HEK293 (cell line): ENCODE data around the gene SHD.

Experiments used
- AEBP2 ChIP-seq: fragments of 450-650 bp; formaldehyde crosslinking; IDR thresholded peaks from 2 replicates; pipeline ENCODE4 v1.5.1; 2016; ENCODE audit warnings: missing biosample characterization, missing genetic modification characterization, borderline replicate concordance
- BCL11B ChIP-seq: fragments of 450-650 bp; formaldehyde crosslinking; IDR thresholded peaks from 2 replicates; pipeline ENCODE4 v1.5.1; 2016; ENCODE audit warnings: low read depth, missing biosample characterization, missing genetic modification characterization
- BCL6B ChIP-seq: fragments of 450-650 bp; formaldehyde crosslinking; IDR thresholded peaks from 2 replicates; pipeline ENCODE4 v1.5.1; 2017; ENCODE audit warnings: missing biosample characterization, missing genetic modification characterization
- CTCF ChIP-seq: fragments of 450-650 bp; formaldehyde crosslinking; IDR thresholded peaks from 2 replicates; pipeline ENCODE4 v1.5.1; 2016; ENCODE audit warnings: missing biosample characterization, missing genetic modification characterization
- SP2 ChIP-seq: fragments of 450-650 bp; formaldehyde crosslinking; IDR thresholded peaks from 2 replicates; pipeline ENCODE4 v1.5.1; 2016; ENCODE audit warnings: missing biosample characterization, missing genetic modification characterization
- ZBTB11 ChIP-seq: fragments of 450-650 bp; formaldehyde crosslinking; conservative IDR thresholded peaks from 2 replicates; pipeline ENCODE4 v1.5.1; 2016; ENCODE audit warnings: low read depth, missing biosample characterization, missing genetic modification characterization
- ZBTB17 ChIP-seq: fragments of 450-650 bp; formaldehyde crosslinking; IDR thresholded peaks from 2 replicates; pipeline ENCODE4 v1.5.1; 2016; ENCODE audit warnings: missing biosample characterization, missing genetic modification characterization
- ZBTB48 ChIP-seq: fragments of 450-650 bp; formaldehyde crosslinking; IDR thresholded peaks from 2 replicates; pipeline ENCODE4 v1.5.1; 2016; ENCODE audit warnings: missing biosample characterization, missing genetic modification characterization
- ZIC2 ChIP-seq: fragments of 450-650 bp; formaldehyde crosslinking; IDR thresholded peaks from 2 replicates; pipeline ENCODE4 v1.5.1; 2016; ENCODE audit warnings: missing biosample characterization, missing genetic modification characterization
- ZNF114 ChIP-seq: fragments of 450-650 bp; formaldehyde crosslinking; IDR thresholded peaks from 2 replicates; pipeline ENCODE4 v1.5.0; 2017; ENCODE audit warnings: missing biosample characterization, missing genetic modification characterization
- ZNF138 ChIP-seq: fragments of 450-650 bp; formaldehyde crosslinking; IDR thresholded peaks from 2 replicates; pipeline ENCODE4 v1.5.1; 2016; ENCODE audit warnings: missing biosample characterization, missing genetic modification characterization, borderline replicate concordance
- ZNF146 ChIP-seq: fragments of 450-650 bp; formaldehyde crosslinking; IDR thresholded peaks from 2 replicates; pipeline ENCODE4 v1.5.1; 2016; ENCODE audit warnings: missing biosample characterization, missing genetic modification characterization
- ZNF157 ChIP-seq: fragments of 450-650 bp; formaldehyde crosslinking; IDR thresholded peaks from 2 replicates; pipeline ENCODE4 v1.5.1; 2016; ENCODE audit warnings: missing biosample characterization, missing genetic modification characterization
- ZNF274 ChIP-seq, 2 experiments: fragments of 200-500 bp in 1 of 2; fragments of 450-650 bp in 1 of 2; sonication (Bioruptor generic) in 1 of 2; formaldehyde crosslinking in 1 of 2; IDR thresholded peaks; 2 replicates each; pipeline versions ENCODE4 v1.5.1 to v1.6.1; 2014 to 2016; ENCODE audit warnings: borderline replicate concordance in 1 of 2, inconsistent platforms in 1 of 2, low read length in 1 of 2, missing biosample characterization in 1 of 2, missing genetic modification characterization in 1 of 2
- ZNF404 ChIP-seq: fragments of 450-650 bp; formaldehyde crosslinking; IDR thresholded peaks from 2 replicates; pipeline ENCODE4 v1.5.1; 2017; ENCODE audit warnings: missing biosample characterization, missing genetic modification characterization
- ZNF423 ChIP-seq: fragments of 450-650 bp; formaldehyde crosslinking; IDR thresholded peaks from 2 replicates; pipeline ENCODE4 v1.5.1; 2016; ENCODE audit warnings: missing biosample characterization, missing genetic modification characterization
- ZNF48 ChIP-seq: fragments of 450-650 bp; formaldehyde crosslinking; IDR thresholded peaks from 2 replicates; pipeline ENCODE4 v1.5.1; 2016; ENCODE audit warnings: missing biosample characterization, missing genetic modification characterization
- ZNF529 ChIP-seq: fragments of 450-650 bp; formaldehyde crosslinking; IDR thresholded peaks from 2 replicates; pipeline ENCODE4 v1.5.1; 2017; ENCODE audit warnings: missing genetic modification characterization, missing biosample characterization; ENCODE audit not compliant: insufficient replicate concordance
- ZNF561 ChIP-seq: fragments of 450-650 bp; IDR thresholded peaks from 2 replicates; pipeline ENCODE4 v1.5.1; 2018; ENCODE audit warnings: missing biosample characterization, missing genetic modification characterization, borderline replicate concordance
- ZNF624 ChIP-seq: fragments of 450-650 bp; formaldehyde crosslinking; IDR thresholded peaks from 2 replicates; pipeline ENCODE4 v1.5.1; 2017; ENCODE audit warnings: missing biosample characterization, missing genetic modification characterization
- ZNF701 ChIP-seq: fragments of 450-650 bp; formaldehyde crosslinking; IDR thresholded peaks from 2 replicates; pipeline ENCODE4 v1.5.1; 2016; ENCODE audit warnings: missing biosample characterization, missing genetic modification characterization
- ZNF747 ChIP-seq: fragments of 450-650 bp; formaldehyde crosslinking; IDR thresholded peaks from 2 replicates; pipeline ENCODE4 v1.5.1; 2016; ENCODE audit warnings: missing biosample characterization, missing genetic modification characterization
- ZNF76 ChIP-seq: fragments of 450-650 bp; formaldehyde crosslinking; IDR thresholded peaks from 2 replicates; pipeline ENCODE4; 2016; ENCODE audit warnings: low read depth, missing biosample characterization, missing genetic modification characterization, borderline replicate concordance
- ZNF768 ChIP-seq: fragments of 450-650 bp; formaldehyde crosslinking; IDR thresholded peaks from 2 replicates; pipeline ENCODE4 v1.5.1; 2018; ENCODE audit warnings: missing biosample characterization, mild to moderate bottlenecking, missing genetic modification characterization
- ZSCAN18 ChIP-seq: fragments of 450-650 bp; formaldehyde crosslinking; IDR thresholded peaks from 2 replicates; pipeline ENCODE4 v1.5.1; 2016; ENCODE audit warnings: missing biosample characterization, missing genetic modification characterization
- TF ChIP-seq, protein P1 (sequence below): fragments of 450-650 bp; formaldehyde crosslinking; IDR thresholded peaks from 2 replicates; pipeline ENCODE4 v1.5.1; 2017; ENCODE audit warnings: missing biosample characterization, missing genetic modification characterization
- TF ChIP-seq, protein P2 (sequence below): fragments of 450-650 bp; IDR thresholded peaks from 2 replicates; pipeline ENCODE4 v1.5.1; 2018; ENCODE audit warnings: missing biosample characterization, mild to moderate bottlenecking, missing genetic modification characterization

The SHD gene

GRCh38 chr19:4233282-4233853 is 45.7 kb upstream of the SHD start (continued):
- no peak for TF ChIP-seq ZBTB11 (tag by site-specific recombination)
- no peak for TF ChIP-seq ZNF529 (tag by site-specific recombination)
- no peak for TF ChIP-seq ZNF423
- TF ChIP-seq ZNF146 (tag by site-specific recombination), result peak; percentile 39; the same call in 1 of the 2 replicates
- TF ChIP-seq ZNF624 (tag by site-specific recombination), result no peak
- TF ChIP-seq ZNF48, result no peak
- no peak for TF ChIP-seq ZNF768 (tag by site-specific recombination)
- TF ChIP-seq, protein P1, sequence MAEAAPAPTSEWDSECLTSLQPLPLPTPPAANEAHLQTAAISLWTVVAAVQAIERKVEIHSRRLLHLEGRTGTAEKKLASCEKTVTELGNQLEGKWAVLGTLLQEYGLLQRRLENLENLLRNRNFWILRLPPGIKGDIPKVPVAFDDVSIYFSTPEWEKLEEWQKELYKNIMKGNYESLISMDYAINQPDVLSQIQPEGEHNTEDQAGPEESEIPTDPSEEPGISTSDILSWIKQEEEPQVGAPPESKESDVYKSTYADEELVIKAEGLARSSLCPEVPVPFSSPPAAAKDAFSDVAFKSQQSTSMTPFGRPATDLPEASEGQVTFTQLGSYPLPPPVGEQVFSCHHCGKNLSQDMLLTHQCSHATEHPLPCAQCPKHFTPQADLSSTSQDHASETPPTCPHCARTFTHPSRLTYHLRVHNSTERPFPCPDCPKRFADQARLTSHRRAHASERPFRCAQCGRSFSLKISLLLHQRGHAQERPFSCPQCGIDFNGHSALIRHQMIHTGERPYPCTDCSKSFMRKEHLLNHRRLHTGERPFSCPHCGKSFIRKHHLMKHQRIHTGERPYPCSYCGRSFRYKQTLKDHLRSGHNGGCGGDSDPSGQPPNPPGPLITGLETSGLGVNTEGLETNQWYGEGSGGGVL (tag by site-specific recombination), result peak; percentile 93
- no peak for TF ChIP-seq ZNF561 (tag by site-specific recombination)
- peak; percentile 98 for TF ChIP-seq CTCF (tag by site-specific recombination)
- no peak for TF ChIP-seq ZNF701 (tag by site-specific recombination)
- TF ChIP-seq ZNF747, result no peak
- no peak for TF ChIP-seq BCL6B (tag by site-specific recombination)
- no peak for TF ChIP-seq ZNF138 (tag by site-specific recombination)
- TF ChIP-seq ZSCAN18 (tag by site-specific recombination), result no peak
- TF ChIP-seq ZIC2 (tag by site-specific recombination), result 0 out of 2 replicates have a peak, but pooled peaks have one; percentile 2
- TF ChIP-seq, protein P2, sequence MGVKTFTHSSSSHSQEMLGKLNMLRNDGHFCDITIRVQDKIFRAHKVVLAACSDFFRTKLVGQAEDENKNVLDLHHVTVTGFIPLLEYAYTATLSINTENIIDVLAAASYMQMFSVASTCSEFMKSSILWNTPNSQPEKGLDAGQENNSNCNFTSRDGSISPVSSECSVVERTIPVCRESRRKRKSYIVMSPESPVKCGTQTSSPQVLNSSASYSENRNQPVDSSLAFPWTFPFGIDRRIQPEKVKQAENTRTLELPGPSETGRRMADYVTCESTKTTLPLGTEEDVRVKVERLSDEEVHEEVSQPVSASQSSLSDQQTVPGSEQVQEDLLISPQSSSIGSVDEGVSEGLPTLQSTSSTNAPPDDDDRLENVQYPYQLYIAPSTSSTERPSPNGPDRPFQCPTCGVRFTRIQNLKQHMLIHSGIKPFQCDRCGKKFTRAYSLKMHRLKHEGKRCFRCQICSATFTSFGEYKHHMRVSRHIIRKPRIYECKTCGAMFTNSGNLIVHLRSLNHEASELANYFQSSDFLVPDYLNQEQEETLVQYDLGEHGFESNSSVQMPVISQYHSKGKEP (tag by site-specific recombination), result no peak
- TF ChIP-seq SP2, result no peak
- no peak for TF ChIP-seq ZNF274 (IDR thresholded peaks at IDR 0.05; ENCODE audit: low read length)
- TF ChIP-seq ZNF274 (tag by site-specific recombination; IDR thresholded peaks at IDR 0.05; ENCODE audit: borderline replicate concordance), result no peak
- TF ChIP-seq ZBTB17 (tag by site-specific recombination), result no peak
- no peak for TF ChIP-seq ZNF76 (tag by site-specific recombination)
- TF ChIP-seq ZNF404 (tag by site-specific recombination), result no peak
- TF ChIP-seq ZBTB48, result peak; percentile 79; the same call in 1 of the 2 replicates
- no peak for TF ChIP-seq AEBP2 (tag by site-specific recombination)
- no peak for TF ChIP-seq ZNF157
- no peak for TF ChIP-seq BCL11B (tag by site-specific recombination)
- TF ChIP-seq ZNF114 (tag by site-specific recombination), result no peak
